GM03348 (cell line): ENCODE measurements around the gene ANKRD13D.

Source experiments
- DNase-seq: peaks from one replicate; pipeline ENCODE4 v3.0.0; 2012; ENCODE audit warnings: low spot score

The ANKRD13D gene

GRCh38 chr11:67273260-67273990 lies 15.7 kb upstream of the ANKRD13D start:
- no peak for DNase-seq

GRCh38 chr11:67274768-67275605 lies 14.1 kb upstream of the ANKRD13D start:
- no peak for DNase-seq

GRCh38 chr11:67275606-67276409 lies 13.3 kb upstream of the ANKRD13D start:
- no peak for DNase-seq

- DNase-seq: peak; percentile 57
Measured at GRCh38 chr11:67276781-67277230, 12.3 kb upstream of the ANKRD13D start.

- peak; percentile 92 for DNase-seq
Measured at GRCh38 chr11:67277231-67277961, 11.7 kb upstream of the ANKRD13D start.

GRCh38 chr11:67278135-67278938 lies 10.8 kb upstream of the ANKRD13D start:
- DNase-seq: no peak

GRCh38 chr11:67278939-67279588 lies 10.0 kb upstream of the ANKRD13D start:
- no peak for DNase-seq

- DNase-seq: no peak
Measured at GRCh38 chr11:67279589-67280340, 9.3 kb upstream of the ANKRD13D start.

- DNase-seq: no peak
Measured at GRCh38 chr11:67280341-67280787, 8.7 kb upstream of the ANKRD13D start.

- no peak for DNase-seq
Measured at GRCh38 chr11:67280788-67281551, 8.1 kb upstream of the ANKRD13D start.

- DNase-seq: no peak
Measured at GRCh38 chr11:67281552-67282150, 7.5 kb upstream of the ANKRD13D start.

GRCh38 chr11:67282155-67282875 lies 6.8 kb upstream of the ANKRD13D start:
- no peak for DNase-seq

GRCh38 chr11:67282876-67283371 lies 6.2 kb upstream of the ANKRD13D start:
- DNase-seq: no peak

- DNase-seq: no peak
Measured at GRCh38 chr11:67283481-67283963, 5.6 kb upstream of the ANKRD13D start.

- no peak for DNase-seq
Measured at GRCh38 chr11:67284811-67285540, 4.1 kb upstream of the ANKRD13D start.
